GM12878 (cell line): Measurements from ENCODE around the gene KREMEN2. TPM values are rescaled to one million over a fixed set of nuclear protein-coding genes. Genes with fewer than 3 reads are reported as not detected.
A peak's percentile ranks its signal among the peaks of the same experiment; 100 is the strongest.

Experiments used
- BHLHE40 ChIP-seq, 2 experiments: fragments of 450-650 bp in 1 of 2; IDR thresholded peaks; 2 replicates each; pipeline ENCODE4 v1.6.1; 2011 to 2017; ENCODE audit warnings: low read depth in 2 of 2, borderline replicate concordance in 1 of 2, improper control_type of control experiment in 1 of 2, low read length in 1 of 2, mild to moderate bottlenecking in 1 of 2
- CREM ChIP-seq: IDR thresholded peaks from 2 replicates; pipeline ENCODE4 v1.6.1; 2014; ENCODE audit warnings: antibody characterized with exemption, low read depth
- CTCF ChIP-seq, 3 experiments: IDR thresholded peaks in 2 of 3; conservative IDR thresholded peaks in 1 of 3; 2 replicates each; pipeline ENCODE4 v1.5.1; 2011; ENCODE audit warnings: low read depth in 3 of 3, low read length in 3 of 3, mild to moderate bottlenecking in 3 of 3, control low read depth in 2 of 3, moderate library complexity in 2 of 3, inconsistent platforms in 1 of 3, mixed read lengths in 1 of 3; ENCODE audit not compliant: control insufficient read depth in 2 of 3, insufficient read depth in 1 of 3; ENCODE audit errors: extremely low read depth in 1 of 3
- ETV6 ChIP-seq, 2 experiments: fragments of 450-650 bp in 1 of 2; IDR thresholded peaks in 1 of 2; conservative IDR thresholded peaks in 1 of 2; 2 replicates each; pipeline ENCODE4 v1.6.1; 2014; ENCODE audit warnings: antibody characterized with exemption in 1 of 2, borderline replicate concordance in 1 of 2, low read depth in 1 of 2, mild to moderate bottlenecking in 1 of 2, moderate library complexity in 1 of 2
- EZH2 ChIP-seq: IDR thresholded peaks from 2 replicates; pipeline ENCODE4 v1.6.1; 2012; ENCODE audit warnings: low read depth, mild to moderate bottlenecking, control low read depth, inconsistent platforms, low read length, borderline replicate concordance; ENCODE audit not compliant: control insufficient read depth
- HSF1 ChIP-seq: fragments of 150-350 bp; IDR thresholded peaks from 2 replicates; pipeline ENCODE4 v1.6.1; 2014; ENCODE audit warnings: mild to moderate bottlenecking, low read depth, low read length
- IRF5 ChIP-seq: fragments of 450-650 bp; IDR thresholded peaks from 2 replicates; pipeline ENCODE4 v1.6.1; 2017; ENCODE audit warnings: borderline replicate concordance
- JUNB ChIP-seq: IDR thresholded peaks from 2 replicates; pipeline ENCODE4 v1.6.1; 2016; ENCODE audit warnings: antibody characterized with exemption, mild to moderate bottlenecking
- KAT2A ChIP-seq: conservative IDR thresholded peaks from 2 replicates; pipeline ENCODE4 v1.6.1; 2011; ENCODE audit warnings: low read depth, low read length; ENCODE audit not compliant: control insufficient read depth
- NFIC ChIP-seq: IDR thresholded peaks from 2 replicates; pipeline ENCODE4 v1.6.1; 2012; ENCODE audit warnings: low read depth, mild to moderate bottlenecking, inconsistent platforms, low read length, moderate library complexity
- PAX8 ChIP-seq: fragments of 450-650 bp; IDR thresholded peaks from 2 replicates; pipeline ENCODE4 v1.6.1; 2017; ENCODE audit warnings: mild to moderate bottlenecking, moderate library complexity
- USF1 ChIP-seq: IDR thresholded peaks from 2 replicates; pipeline ENCODE4 v1.6.1; 2011; ENCODE audit warnings: borderline replicate concordance, low read depth, mild to moderate bottlenecking, moderate library complexity, mixed read lengths, low read length; ENCODE audit not compliant: insufficient read depth; ENCODE audit errors: extremely low read length
- ZBED1 ChIP-seq: IDR thresholded peaks from 2 replicates; pipeline ENCODE4 v1.6.1; 2016; ENCODE audit warnings: borderline replicate concordance
- ZBTB33 ChIP-seq: fragments of 450-650 bp; IDR thresholded peaks from 2 replicates; pipeline ENCODE4 v1.6.1; 2017; ENCODE audit warnings: mild to moderate bottlenecking
- ZNF207 ChIP-seq: fragments of 450-650 bp; IDR thresholded peaks from 2 replicates; pipeline ENCODE4 v1.6.1; 2014; ENCODE audit warnings: antibody characterized with exemption, mild to moderate bottlenecking, borderline replicate concordance
- ZNF687 ChIP-seq: fragments of 450-650 bp; IDR thresholded peaks from 2 replicates; pipeline ENCODE4 v1.6.1; 2017; ENCODE audit warnings: mild to moderate bottlenecking, moderate library complexity
- polyA plus RNA-seq, 11 experiments: library from polyadenylated mRNA; depleted of rRNA in 4 of 11; unstranded in 6 of 11; stranded (reverse) in 5 of 11; fragments of >200 nt; fragmentation: Nextera tagmentation in 4 of 11; fragmentation: Illumina TruSeq in 1 of 11; extraction: Ambion mirVana in 4 of 11; extraction: Trizol in 1 of 11; gene quantifications; 1 replicate in 1 of 11; 2 replicates in 10 of 11; pipeline versions ENCODE4 v1.2.1 to v1.2.3, GENCODE V29; 2011 to 2016; ENCODE audit warnings: inconsistent platforms in 2 of 11, missing spikeins in 2 of 11, low read depth in 1 of 11
- total RNA-seq, 4 experiments: library from RNA; depleted of rRNA in 3 of 4; stranded (reverse); fragments of >200 nt in 3 of 4; fragmentation: Illumina TruSeq in 1 of 4; extraction: Trizol in 1 of 4; gene quantifications; 2 replicates each; pipeline versions ENCODE4 v1.2.1 to v1.2.3, GENCODE V29; 2013 to 2021

Gene KREMEN2
- total and polyA plus RNA-seq, 10 of the 15 experiments (the other 5 are each of a cell fraction or from before 2014, with no cell fraction given), result 0.06 to 3.7 (median 0.83) TPM; not detected in 2

- TF ChIP-seq USF1, result no peak
- TF ChIP-seq NFIC, result no peak
- no peak for TF ChIP-seq KAT2A
- TF ChIP-seq ZBED1, result no peak
- TF ChIP-seq ZNF207, result peak; percentile 48; the same call in 1 of the 2 replicates
- TF ChIP-seq PAX8, result no peak
- no peak for TF ChIP-seq ETV6 (conservative IDR thresholded peaks at IDR 0.05 in 1 of 2, IDR thresholded peaks at IDR 0.05 in 1 of 2; ENCODE audit: borderline replicate concordance in 1 of 2, low read depth in 1 of 2)
- no peak for TF ChIP-seq HSF1
- no peak for TF ChIP-seq ZBTB33
- TF ChIP-seq EZH2, result no peak
- TF ChIP-seq IRF5, result no peak
- TF ChIP-seq JUNB, result no peak
- TF ChIP-seq ZNF687, result no peak
- TF ChIP-seq CTCF (IDR thresholded peaks at IDR 0.05 in 2 of 3, conservative IDR thresholded peaks at IDR 0.05 in 1 of 3; ENCODE audit: control insufficient read depth in 2 of 3, extremely low read depth in 1 of 3, insufficient read depth in 1 of 3, low read depth in 3 of 3, low read length in 3 of 3), result peak; percentile 56 to 75 (median 64)
- peak; percentile 23 to 62; a peak in 1 of 4 replicates for TF ChIP-seq BHLHE40 (IDR thresholded peaks at IDR 0.05; ENCODE audit: borderline replicate concordance in 1 of 2, low read depth in 2 of 2, low read length in 1 of 2)
- 0 out of 2 replicates have a peak, but pooled peaks have one; percentile 47 for TF ChIP-seq CREM
Observed at GRCh38 chr16:3003582-3004270, 39.7 kb downstream of the KREMEN2 start (continued).
